NCI-H526 treated with DMSO at 0.1 percent for 48 hours (cell line): ENCODE measurements around the gene IFNA16.
"Not testable (repeated sequence)": the region's sequence is repeated elsewhere in the genome, so short reads cannot be mapped to it uniquely, and the experiment has no call there.

Experiments
- DNase-seq: peaks from one replicate; lab custom pipeline; 2025; lab: John Stamatoyannopoulos, UW

The IFNA16 gene

DNA sequence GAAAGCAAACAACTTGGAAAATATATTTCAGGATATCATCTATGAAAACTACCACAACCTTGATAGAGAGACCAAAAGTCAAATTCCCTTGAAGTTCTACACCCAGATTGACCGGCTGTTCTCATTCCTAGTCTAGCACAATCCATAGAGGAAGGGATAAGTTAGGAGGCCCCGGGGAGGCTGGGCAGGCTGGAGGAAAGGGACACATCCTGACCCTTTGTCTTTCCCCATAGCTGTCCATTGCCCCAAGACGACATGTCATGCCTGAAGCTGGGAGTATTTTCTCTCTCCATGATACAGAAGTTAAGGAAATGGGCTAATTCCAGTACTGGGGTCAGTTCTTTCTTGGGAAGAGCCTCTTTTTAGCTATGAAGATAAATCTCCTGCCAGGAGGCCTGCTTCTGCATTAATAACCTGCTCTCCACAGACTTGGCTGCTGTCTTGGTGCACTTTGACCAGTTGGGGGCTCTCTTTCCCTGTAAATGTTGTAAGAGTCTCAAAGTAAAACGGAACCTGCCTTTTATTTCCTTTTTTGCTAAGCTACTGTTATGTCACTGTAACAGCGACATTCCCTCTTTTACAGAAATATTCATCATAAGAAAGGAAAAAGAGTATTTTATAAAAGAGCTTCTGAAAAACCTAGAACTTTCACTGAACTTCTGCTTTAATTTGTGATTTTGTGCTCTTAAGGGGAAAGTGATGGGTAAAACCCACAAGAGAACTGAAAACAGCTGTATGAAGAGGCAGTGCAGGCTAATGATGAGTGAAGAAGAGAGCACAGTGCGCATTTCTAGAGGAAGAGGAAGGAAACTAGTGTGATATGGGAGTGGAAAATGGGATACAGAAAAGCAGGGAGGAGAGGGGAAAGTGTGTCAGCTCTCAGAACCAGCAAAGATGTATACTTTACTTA is 22.0 kb downstream of the IFNA16 start:
- not testable (repeated sequence) for DNase-seq

DNA sequence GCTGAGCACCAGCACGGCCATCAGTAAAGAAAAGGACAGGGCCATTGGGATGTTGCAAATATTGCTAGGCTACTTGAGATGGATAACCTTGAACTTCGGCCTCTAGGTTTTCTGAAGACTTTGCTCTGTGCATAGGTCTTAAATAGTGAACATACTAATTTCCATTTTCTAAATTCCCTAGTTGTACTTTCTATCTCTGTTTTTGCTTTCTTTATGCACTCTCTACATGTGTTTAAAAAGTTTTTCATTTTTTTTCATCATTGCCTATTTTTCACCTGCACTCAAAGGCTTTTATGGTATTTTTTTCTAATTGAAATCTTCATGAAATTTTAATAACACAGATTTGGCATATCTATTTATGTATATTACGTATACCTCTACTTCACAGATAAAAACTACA is 29.6 kb downstream of the IFNA16 start, which contains the start of gene IFNA4:
Gene IFNA4 (minus strand): TSS at position 101 of the 400 bp plus-strand sequence. CDS start 56 bp downstream, at position 45.
- not testable (repeated sequence) for DNase-seq

DNA sequence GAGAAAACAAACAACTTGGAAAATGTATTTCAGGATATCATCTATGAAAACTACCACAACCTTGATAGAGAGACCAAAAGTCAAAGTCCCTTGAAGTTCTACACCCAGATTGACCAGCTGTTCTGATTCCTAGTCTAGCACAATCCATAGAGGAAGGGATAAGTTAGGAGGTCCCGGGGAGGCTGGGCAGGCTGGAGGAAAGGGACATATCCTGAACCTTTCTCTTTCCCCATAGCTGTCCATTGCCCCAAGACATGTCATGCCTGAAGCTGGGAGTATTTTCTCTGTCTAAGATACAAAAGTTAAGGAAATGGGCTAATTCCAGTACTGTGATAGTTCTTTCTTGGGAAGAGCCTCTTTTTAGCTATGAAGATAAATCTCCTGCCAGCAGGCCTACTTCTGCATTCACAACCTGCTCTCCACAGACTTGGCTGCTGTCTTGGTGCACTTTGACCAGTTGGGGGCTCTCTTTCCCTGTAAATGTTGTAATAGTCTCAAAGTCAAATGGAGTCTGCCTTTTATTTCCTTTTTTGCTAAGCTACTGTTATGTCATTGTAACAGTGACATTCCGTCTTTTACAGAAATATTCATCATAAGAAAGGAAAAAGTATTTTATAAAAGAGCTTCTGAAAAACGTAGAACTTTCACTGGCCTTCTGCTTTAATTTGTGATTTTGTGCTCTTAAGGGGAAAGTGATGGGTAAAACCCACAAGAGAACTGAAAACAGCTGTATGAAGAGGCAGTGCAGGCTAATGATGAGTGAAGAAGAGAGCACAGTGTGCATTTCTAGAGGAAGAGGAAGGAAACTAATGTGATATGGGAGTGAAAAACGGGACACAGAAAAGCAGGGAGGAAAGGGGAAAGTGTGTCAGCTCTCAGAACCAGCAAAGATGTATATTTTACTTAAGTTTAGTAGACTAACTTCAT is 34.0 kb downstream of the IFNA16 start:
- DNase-seq, result not testable (repeated sequence)

DNA sequence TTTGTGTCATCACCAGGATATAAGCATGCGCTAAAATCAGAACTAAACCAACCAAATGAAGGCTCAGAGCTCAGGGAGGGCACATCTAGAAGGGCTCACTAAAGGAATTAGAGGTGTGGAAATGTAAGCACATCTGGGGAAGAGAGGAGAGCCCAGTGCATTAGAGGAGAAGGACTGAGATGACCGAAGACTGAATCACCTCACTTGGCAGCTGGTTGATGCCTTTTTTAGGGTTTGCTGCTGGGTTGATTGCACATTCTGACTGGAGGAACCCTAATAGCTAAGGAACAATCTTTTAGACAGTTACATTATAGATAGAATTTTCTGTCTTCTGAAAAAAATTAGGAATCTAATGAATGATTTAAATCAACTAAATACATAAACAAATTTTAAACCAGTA is 42.4 kb downstream of the IFNA16 start:
- no peak for DNase-seq

DNA sequence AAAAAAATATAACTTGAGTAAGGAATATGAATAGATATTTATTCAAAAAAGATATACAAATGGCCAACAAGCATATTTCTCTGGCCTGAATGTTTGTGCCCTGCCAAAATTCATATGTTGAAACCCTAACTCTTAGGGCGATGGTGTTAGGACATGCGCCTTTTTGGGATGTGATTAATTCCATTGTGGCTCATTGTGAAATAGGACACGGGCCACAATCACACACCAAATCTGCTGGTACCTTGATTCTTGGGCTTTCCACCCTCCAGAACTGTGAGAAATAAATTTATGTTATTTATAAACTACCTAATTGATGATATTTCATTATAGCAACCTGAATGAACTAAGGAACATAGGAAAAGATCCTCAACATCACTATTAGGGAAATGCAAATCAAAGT is 45.0 kb downstream of the IFNA16 start:
- DNase-seq, result no peak

DNA sequence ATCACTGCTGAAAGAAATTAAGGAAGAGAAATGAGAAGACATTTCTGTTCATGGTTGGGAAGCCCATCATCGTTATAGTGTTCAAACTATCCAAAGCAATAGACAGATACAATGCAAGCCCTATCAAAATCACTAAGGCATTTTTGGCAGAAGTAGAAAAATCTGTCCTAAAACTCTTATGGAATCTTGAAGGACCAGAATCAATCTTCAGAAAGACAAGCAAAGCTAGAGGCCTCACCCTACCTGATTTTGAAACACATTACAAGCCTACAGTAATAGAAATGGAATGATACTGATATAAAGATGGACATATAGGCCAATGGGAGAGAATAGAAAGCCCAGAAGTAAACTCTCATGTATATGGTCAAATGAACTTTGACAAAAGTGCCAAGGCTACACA is 45.8 kb downstream of the IFNA16 start:
- no peak for DNase-seq

DNA sequence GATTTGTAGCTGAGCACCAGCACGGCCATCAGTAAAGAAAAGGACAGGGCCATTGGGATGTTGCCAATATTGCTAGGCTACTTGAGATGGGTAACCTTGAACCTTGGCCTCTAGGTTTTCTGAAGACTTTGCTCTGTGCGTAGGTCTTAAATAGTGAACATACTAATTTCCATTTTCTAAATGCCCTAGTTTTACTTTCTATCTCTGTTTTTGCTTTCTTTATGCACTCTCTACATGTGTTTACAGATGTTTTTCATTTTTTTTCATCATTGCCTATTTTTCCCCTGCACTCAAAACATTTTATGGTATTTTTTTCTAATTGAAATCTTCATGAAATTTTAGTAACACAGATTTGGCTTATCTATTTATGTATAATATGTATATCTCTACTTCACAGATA is 50.6 kb downstream of the IFNA16 start, which contains the start of gene IFNA21:
Gene IFNA21 (minus strand): TSS at position 101 of the 400 bp plus-strand sequence. CDS start 48 bp downstream, at position 53.
- DNase-seq, result not testable (repeated sequence)
